Right kidney (tissue), 1 donor: ENCODE data around the gene DDRGK1.

Source experiments
- DNase-seq: peaks from one replicate; pipeline ENCODE4 v3.0.0-alpha.2; 2016

The DDRGK1 gene

DNA sequence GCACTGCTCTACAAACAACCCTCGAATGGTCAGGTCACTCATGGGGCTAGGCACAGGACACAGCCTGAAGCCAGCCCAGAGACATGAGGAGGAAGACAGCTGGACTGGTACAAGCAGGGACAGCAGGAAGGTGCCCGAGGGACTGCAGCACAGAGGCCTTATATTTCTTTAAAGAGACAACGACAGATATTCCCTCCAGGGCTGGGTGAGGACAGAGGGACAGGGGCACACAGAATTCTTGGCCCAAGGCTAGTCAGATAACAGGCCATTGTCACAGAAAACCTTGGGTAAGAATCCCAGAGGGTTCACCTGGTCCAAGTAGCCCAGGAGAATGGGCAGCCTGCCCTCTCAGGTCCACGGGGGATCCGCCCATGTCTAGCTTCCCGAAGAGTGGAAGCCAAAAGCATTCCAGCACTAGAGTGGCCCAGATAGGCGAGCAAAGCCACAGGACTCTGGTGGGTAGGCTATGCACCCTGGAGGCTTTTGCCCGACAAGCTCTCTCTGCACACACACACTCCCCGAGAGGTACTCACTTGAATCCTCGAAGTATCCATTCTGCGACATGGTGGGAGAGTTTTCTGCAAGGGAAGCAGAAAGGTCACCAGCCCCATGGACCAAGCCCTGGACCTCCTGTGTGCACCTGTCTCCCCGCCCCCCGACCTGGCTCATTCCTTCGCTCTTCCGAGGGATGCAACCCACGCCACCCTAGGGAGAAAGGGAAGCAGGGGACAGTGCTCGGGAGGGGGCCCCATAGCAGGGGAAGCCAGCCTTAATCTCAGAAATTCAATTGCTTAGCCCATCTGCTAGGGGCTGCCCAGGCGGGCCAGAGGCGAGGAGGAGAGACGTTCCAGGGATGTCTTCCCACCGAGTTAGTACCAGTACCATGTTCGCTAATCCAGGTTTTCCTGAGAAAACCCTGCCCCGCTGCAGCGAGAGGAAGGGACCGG lies 32.8 kb upstream of the DDRGK1 start:
- DNase-seq = no peak

DNA sequence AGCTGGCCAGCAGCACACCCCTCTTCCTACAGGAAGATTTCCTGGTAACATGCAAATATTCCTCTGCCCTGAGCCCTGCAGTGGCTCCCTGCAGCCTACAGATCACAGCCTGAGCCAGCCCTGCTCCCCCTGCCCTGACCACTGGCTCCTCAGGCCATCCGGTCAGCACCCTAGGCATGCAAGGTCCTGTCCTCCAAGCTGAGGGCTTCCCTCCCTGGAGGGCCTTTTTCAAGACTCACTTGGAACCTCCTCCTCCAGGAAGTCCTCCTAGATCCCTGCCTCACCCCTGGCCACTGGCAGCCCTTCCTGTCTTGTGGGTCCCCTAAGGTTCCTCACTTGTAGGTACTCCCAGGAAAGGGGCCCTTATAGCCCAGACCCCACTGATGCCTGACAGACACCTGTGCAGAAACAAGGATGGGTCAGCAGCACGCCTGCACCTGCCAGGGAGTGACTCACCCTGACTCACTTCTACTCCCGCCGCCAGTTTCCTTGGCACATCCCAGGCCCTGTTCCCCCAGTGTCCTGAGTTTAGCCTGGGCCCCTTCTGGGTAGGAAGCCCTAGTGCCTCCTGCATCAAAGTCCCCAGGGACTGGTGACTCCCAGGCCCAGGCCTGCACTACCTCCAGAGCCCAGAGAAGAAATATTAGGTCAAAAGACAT lies 31.3 kb upstream of the DDRGK1 start:
- no peak for DNase-seq

DNA sequence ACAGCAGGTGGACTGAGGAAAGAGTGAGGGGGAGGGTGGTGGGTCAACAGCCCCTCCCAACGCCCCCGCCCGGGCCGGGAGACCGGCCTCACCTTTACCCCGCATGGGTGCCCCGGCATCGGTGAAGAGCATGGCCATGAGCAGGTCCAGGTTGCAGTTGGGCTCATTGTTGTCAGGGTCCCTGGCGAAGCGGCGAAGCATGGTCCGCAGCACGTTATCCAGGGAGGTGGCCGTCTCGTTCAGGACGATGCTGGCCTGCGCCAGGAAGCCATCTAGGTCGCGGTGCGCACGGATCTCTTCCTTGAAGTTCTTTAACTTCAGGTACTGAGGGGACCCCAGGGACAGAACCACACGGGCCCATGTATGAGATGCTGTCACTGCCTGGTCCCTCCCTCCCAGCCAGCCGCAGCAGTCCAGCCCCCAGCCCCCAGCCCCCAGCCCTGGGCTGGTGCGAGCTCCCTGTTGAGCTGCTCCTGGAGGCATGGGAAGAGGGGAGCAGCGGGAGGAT lies 29.6 kb upstream of the DDRGK1 start:
- DNase-seq = no peak

DNA sequence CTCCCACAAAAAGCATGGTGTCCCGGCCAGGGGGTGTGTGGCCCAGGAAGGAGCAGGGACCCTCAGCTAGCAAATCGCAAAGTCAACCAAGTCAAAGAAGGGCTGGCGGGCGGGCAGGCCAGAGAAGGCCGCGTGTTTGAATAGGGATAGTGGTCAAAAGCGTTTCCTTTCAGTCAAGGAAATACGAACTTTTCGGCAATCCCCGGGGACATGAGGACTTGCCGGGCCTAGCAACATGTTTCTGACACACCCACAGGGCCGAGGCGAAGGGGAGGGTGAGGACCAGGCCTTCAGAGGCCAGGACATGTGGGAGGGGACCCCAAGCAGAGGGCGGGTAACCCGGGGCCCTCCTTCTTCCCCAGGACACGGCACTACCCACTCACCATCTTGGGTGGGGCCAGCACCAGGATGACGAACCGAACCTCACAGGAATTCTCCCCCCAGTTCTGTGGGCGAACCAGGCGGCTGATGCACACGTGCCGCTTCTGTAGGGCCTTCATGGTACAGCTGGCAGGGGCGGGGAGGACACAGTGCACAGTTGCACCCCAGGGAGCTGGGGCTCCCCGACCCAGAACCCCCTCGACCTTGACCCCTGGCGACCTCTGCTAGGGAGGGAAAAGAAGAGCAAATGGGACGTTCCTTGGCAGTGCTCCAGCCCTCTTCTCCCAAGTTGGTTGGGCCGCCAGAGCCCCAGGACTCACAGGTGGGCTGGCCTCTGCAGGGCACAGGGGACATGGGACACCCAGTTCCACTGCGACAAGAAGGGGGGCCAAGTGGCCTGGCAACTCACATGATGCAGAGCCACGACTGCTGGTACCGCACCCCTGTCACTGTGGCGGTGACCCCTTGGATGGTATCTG lies 28.9 kb upstream of the DDRGK1 start:
- DNase-seq = no peak

DNA sequence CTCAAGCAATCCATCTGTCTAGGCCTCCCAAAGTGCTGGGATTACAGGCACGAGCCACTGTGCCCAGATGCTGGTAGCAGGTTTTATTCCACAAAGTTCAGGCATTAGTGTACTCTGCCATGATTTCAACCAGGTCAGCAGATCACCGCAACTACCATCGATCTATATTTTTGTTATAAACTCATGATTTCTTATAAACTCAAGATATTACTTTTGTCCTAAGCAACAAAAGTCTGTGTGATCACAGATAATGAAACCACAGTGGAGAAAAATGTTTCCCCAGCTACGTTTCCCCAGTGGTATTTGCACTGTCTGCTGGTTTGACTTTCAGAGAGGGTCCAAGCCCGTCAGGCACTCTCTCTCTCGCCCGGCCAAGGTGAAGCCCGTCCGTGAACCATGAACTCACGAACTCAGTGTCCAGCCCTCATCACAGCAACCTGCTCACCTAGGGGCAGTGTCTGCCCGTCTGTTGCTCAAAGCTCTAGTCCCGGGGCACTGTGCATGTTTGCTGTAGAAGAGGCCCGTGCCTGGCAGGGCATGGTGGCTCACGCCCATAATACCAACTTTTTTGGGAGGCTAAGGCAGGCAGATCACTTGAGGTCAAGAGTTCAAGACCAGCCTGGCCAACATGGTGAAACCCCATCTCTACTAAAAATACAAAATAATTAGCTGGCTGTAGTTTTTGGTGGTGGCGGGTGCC lies 27.6 kb upstream of the DDRGK1 start:
- no peak for DNase-seq

DNA sequence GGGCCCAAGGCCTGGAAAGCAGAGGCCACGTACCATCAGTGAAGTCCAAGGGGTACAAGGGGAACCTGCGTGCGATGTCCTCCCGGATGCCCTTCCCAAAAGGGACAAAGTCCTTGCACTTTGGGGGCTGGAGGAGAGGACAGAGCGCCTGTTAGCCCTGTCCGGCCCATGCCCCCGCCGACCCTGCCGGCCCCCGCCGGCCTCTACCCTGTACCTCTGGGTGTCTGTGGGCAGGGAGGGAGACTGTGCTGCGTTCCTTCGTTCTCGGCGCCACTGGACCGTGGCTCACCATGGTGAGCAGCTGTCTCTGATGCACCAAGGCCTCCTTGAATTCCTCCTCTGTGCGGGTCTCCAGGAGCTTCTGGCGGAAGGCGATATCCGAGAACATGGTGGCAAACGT lies 26.6 kb upstream of the DDRGK1 start:
- no peak for DNase-seq

DNA sequence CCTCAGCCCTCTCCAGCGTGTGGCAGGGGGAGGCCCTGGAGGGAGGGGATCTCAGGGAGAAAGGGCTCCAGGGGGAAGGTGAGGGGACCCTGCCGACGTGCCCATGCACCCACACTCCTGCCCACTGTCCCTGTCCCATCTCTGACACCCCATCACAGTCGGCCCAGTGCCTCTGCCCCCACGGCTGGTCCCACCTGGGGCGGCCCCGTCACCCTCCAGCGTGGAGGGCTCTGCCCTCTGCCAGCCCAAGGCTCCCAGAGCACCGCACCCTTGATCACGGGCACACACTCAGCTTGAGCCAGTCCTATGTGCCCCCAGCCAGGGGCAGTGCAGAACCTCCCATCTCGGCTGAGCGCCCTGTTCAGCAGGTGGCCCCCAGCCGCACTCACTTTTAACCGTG lies 25.3 kb upstream of the DDRGK1 start:
- no peak for DNase-seq

DNA sequence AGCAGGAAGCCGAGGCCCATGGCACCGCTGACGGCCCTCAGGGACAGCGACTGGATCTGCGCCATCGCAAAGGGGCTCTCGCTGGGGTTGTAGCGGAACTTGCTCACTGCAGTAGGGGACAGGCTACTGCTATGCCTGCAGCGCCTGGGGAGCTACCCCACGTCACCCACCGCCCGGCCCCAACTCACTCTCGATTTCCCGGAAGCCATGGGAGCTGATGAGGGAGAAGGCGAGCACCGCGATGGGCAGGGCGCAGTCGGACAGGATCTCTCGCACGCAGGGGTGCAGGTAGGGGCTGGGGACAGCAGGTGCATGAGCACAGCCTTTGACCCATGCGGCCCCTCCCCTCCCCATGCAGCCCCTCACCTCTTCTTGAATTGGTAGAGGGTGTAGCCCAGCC lies 24.7 kb upstream of the DDRGK1 start:
- no peak for DNase-seq

DNA sequence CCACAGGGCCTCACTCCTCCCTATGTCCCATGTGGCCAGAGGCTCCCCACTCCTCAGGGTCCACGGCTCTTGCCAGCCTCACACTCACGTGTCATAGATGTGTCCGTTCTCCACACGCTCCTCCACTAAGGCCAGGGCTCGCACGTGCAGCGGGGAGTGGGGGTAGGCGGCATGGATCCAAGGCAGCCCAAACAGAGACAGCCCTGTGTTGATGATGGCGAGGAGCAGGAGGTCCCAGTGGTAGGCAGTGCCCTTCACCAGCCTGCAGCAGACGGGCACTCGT lies 24.2 kb upstream of the DDRGK1 start:
- no peak for DNase-seq

DNA sequence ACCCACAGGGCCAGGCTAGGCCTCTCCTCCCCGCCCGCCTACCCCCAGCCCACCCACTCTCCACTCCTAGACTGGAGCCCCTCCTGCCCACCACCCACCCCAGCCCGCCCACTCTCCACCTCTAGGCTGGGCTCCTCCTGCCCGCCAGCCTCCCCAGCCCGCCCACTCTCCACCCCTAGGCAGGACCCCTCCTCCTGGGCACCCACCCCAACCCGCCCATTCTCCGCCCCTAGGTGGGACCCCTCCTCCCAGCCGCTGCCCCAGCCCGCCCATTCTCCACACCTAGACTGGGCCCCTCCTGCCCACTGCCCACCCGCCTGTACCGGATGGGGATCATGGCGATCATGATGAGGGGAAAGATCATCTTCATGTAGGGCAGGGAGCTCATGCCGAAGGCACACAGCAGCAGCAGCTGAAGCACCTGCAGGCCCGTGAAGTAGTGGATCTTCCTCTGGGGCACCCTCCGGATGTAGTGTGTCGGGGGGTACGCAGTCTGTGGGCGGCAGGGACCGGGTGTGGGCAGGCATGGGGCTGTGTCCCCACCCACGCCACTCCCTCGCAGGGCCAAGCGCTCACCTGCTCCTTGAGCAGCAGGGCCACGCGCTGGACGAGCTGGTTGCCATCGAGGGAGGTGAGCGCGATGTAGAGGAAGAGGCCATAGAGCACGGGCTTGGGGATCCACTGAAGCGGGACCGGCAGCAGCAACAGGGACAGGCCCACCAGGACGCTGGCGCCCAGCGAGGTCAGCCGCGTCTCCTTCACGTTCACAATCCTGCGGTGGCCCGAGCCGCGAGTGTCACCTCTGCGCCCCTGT lies 23.7 kb upstream of the DDRGK1 start:
- no peak for DNase-seq

DNA sequence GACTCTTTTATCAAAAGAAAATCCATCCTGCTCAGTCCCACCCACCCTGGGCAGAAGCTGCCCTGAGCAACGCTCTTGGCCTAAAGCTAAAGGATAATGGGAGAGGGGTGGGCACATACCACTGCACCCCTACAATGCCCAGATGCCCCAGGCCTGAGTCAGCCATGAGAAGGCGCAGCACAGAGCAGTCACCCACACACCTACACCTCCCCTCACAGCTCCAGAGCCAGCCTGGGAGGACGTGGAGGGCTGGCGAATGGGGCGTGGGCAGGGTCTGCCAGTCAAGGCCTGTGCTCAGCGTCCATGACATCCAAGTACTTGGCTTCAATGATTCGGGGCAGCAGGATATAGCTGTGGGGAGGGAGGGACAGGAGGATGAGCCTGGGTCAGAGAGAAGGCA lies 23.0 kb upstream of the DDRGK1 start:
- DNase-seq = no peak

DNA sequence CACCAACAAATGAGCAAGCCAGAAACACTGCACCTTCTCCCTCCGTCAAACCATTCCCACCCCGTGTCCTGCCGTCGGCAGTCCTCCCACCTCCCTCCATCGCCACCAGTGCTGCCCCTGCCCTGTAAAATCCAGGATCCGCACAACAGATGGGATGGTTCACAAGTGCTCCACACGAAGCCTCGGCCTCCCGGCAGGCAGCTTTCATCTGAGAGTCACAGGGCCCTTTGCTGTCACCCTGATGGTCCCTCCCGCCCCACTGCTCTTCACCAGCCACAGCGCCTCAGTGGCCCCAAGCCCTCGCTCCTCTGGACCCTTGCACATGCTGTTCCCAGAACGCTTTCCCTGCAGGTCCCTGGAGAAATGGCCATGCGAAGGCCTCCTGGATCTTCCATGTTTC lies 22.4 kb upstream of the DDRGK1 start:
- no peak for DNase-seq

DNA sequence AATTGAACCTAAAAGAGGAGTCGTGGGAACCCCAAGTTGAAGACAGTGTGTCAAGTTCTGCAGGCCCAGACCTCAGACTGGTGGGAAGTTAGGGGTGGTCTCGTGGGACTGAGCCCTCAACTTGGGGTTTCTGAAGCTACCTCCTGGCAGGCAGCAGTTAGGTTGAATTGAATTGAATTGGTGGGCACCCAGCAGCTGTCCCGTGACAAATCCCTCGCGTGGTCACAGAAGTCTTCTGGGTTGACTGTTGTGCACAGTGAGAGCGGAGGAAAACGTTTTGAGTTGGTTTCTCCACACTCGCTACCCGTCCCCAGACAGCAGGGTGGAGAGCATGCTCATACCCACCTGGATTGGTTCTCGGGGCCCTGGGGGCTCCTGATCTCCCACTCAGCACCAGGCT lies 21.6 kb upstream of the DDRGK1 start:
- DNase-seq = no peak

DNA sequence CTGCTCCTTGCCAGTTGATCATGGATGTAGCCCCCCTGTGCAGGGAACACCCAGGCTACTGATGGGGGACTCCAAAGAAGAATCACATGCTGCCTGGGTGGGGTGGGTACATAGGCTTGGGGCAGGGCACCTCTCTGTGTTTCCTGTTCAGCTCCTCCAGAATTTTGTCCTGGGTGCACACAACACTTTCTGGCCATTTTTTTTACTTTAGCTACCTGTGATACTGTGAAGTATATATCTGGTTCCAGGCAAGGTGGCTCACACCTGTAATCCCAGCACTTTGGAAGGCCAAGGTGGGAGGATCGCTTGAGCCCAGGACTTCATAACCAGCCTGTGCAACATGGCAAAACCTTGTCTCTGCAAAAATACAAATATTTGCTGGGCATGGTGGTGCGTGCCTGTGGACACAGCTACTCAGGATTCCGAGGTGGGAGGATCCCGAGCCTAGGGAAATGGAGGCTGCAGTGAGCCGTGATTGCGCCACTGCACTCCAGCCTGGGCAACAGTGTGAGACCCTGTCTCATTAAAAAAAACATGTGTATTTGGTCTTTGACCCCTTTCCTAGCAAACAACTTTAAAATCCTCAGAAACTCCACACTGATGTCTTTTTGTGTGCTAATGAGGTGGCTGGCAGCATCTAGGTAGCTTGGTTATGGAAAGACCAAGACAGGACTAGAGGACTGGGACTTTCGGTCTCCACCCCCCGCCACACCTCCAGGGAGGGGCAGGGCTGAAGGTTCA lies 20.4 kb upstream of the DDRGK1 start:
- no peak for DNase-seq

DNA sequence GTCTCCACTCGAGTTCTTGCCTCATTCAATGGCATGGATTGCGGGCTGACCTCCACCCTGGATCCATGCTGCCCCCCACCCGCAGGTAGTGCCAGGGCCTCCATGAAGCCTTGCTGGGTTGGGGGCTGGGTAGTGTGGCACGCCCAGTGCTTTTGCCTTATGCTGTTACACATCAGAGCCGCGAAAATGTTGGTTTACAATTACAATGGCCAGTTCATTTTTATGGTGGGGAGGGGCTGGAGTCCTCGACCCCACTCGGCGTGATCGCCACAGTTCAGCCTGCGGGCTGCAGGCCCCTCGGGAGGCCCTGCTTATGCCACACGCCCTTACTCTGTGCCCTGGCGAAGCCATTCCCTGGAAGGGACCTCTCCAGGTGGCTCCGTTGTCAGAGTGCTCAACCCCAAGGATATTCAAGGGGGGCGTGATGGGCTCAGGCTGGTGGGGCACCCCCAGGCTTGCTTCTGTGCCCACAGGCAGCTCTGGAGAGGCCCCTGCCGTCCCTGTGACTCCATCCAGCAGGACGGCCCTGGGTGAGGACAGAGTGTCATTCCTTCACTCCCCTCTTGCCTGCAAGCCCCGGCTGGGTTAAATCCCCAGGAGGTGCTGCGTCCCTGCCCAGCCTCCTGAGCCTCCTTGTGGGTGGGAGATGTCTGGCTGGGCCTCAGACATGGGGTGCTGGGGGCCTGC lies 19.7 kb upstream of the DDRGK1 start:
- DNase-seq = no peak

DNA sequence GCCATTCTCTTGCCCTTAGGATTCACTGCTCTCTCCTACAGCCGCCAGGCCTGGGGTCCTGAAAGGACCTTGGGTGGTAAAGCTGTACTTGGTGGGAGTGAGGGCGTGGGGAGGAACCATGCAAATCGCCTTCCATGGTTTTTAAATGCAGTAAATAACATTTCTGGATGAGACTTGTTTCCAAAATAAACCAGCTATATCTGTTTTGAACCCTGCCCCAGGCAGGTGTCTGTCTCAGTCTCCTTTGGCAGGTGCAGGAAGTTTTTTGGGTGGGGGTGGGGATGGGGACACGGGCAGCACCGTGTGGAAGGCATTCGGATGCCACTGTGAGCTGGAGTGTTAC lies 19.1 kb upstream of the DDRGK1 start:
- no peak for DNase-seq

DNA sequence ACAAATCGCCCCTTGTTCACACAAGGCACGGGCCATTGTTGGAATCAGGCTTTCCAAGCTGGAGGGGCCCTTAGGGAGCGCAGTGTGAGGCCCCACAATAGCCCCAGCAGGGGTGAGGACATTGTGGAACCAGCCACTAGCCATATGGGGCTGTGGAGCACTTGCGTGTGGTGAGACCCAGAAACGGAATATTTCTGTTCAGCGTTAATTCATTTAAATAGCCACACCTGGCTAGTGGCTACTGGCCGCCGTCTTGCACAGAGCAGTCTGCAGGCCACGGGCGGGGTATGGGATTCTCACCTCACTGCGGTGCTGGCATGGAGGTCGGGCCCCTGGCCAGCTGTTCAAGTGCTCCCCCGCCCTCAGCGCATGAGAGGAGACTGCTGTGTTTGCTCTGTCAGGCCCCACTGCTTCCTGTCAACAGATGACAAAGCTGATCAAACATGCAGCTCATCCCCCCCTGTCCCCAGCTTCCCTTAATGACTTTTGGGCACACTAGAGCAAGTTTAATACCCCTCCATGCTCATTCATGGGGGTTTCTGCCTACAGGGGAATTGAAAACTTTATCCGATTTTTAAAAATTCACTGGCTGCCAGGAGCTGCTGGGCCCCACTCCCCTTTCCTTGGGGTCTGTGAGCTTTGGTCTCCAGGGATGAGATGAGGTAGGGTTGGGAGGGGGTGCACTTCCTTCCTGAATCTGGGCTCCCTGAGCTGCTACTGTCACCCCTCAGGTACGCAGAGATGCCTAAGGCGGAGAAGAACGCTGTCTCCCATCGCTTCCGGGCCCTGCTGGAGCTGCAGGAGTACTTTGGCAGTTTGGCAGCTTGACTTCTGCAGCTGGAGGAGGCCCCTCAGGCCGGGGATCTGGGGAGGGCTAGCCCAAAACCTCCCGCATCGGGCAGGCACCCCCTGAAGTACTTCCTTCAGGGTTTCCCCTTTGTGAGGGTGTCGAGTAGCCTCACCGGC lies 18.4 kb upstream of the DDRGK1 start:
- DNase-seq = no peak

DNA sequence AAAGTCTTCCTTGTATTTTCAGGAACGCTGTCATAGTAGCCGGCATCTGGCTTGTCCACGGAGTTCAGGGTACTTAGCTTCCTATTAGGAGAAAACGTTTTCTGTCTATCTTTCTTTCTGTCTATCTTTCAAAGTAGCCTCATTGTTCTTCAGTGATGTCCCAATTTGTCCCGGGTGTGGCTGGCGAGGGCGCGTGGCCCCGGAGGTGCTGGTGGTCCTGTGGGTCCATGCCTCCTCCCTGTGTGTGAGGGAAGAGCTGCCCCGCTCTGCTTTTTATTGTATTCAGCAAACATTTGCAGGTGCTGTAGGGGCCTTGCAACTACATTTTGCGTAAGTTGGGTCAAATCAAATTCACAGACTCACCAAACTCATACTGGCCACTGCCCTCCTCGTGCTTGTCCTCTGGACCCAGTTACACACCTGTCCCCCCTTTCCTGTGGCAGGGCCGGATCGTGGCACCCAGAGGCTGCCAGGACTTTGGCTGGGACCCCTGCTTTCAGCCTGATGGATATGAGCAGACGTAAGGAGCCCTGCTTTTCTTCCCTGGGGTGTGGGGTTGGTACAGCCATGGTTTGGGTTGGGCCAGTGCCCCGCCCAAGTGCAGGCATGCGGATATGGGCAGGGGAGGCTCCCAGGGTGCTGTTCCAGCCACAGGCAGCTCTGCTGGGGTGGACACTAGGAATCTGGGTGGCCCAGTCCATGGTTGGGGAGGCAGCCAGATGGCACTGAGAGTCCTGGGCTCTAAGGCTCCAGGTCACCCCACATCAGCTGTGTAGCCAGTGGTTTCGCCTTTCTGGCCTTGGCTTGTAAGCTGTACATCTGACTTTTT lies 17.1 kb upstream of the DDRGK1 start:
- no peak for DNase-seq
